Activated CD4-positive, alpha-beta T cell treated with anti-CD3 and anti-CD28 coated beads for 36 hours (primary cell): ENCODE results near the gene LZTR1. TPM values are rescaled to one million over a fixed set of nuclear protein-coding genes. Genes with fewer than 3 reads are reported as not detected.
"Not testable (repeated sequence)": the region's sequence is repeated elsewhere in the genome, so short reads cannot be mapped to it uniquely, and the experiment has no call there.

ENCODE experiments used
- ATAC-seq: fragments of 200-7000 bp; cut with Tn5 transposase; one replicate; pipeline ENCODE4 v1.10.0; 2021; ENCODE audit warnings: mild to moderate bottlenecking, moderate library complexity
- CTCF ChIA-PET: fragments of 350-600 bp; sonication (Branson Sonifier 250); formaldehyde crosslinking; loops from one replicate; lab custom pipeline; 2021; ENCODE audit warnings: antibody characterized with exemption; lab: Charles Lee
- POLR2A ChIA-PET: fragments of 350-600 bp; sonication (Branson Sonifier 250); formaldehyde crosslinking; loops from one replicate; lab custom pipeline; 2021; ENCODE audit warnings: antibody characterized with exemption, inconsistent platforms; lab: Charles Lee
- DNase-seq: peaks from one replicate; pipeline ENCODE4 v3.0.0-alpha.2; 2020
- H3K27ac Mint-ChIP-seq: one replicate; pipeline ENCODE4 v1.8.0; 2021; ENCODE audit warnings: mixed read lengths
- H3K27me3 Mint-ChIP-seq: one replicate; pipeline ENCODE4 v1.8.0; 2021; ENCODE audit warnings: mixed read lengths
- H3K36me3 Mint-ChIP-seq: one replicate; pipeline ENCODE4 v1.8.0; 2021; ENCODE audit warnings: low read depth, mixed read lengths
- H3K4me1 Mint-ChIP-seq: one replicate; pipeline ENCODE4 v1.8.0; 2021; ENCODE audit warnings: mixed read lengths
- H3K4me3 Mint-ChIP-seq: one replicate; pipeline ENCODE4 v1.8.0; 2021; ENCODE audit warnings: mild to moderate bottlenecking, moderate library complexity, mixed read lengths
- H3K9me3 Mint-ChIP-seq: one replicate; pipeline ENCODE4 v1.8.0; 2021; ENCODE audit warnings: low read depth, mixed read lengths
- intact Hi-C, 2 experiments: fragments of 100-400 bp; cut with DNase I in 1 of 2; cut with micrococcal nuclease in 1 of 2; formaldehyde crosslinking; loops; one replicate each; pipeline versions ENCODE4 v1.14.2 to v1.15.1; 2022 to 2024; cut with DNase I, micrococcal nuclease
- total RNA-seq, 2 experiments: library from RNA; stranded (reverse); gene quantifications; one replicate each; pipeline ENCODE4 v1.2.3, GENCODE V29; 2021

Gene LZTR1
- total RNA-seq, 2 experiments from 2014 or later, result 31.9 to 40.5 TPM

- Mint-ChIP-seq H3K4me1 (peaks cover 69% of the 10 kb centered on the region), H3K36me3 (peaks cover 40% of the 10 kb centered on the region)
- CTCF ChIA-PET, ATAC-seq, H3K4me3 Mint-ChIP-seq, DNase-seq, intact Hi-C loops, H3K27me3 Mint-ChIP-seq, POLR2A ChIA-PET, H3K9me3 Mint-ChIP-seq, H3K27ac Mint-ChIP-seq: not testable (repeated sequence)
Observed at GRCh38 chr22:20942203-20942902, 39.7 kb upstream of the LZTR1 start.

GRCh38 chr22:20943104-20943933, 38.8 kb upstream of the LZTR1 start:
- Mint-ChIP-seq H3K36me3 (peaks cover 37% of the 10 kb centered on the region), H3K4me3 (no peak overlapping the region), H3K4me1 (peaks cover 67% of the 10 kb centered on the region), H3K9me3 (no peaks in the 10 kb centered on the region), H3K27ac (no peak overlapping the region), H3K27me3 (no peaks in the 10 kb centered on the region)
- ChIA-PET POLR2A (no interaction called here), CTCF (no interaction called here)
- no peak for ATAC-seq
- intact Hi-C loops, result no loop called here
- DNase-seq, result no peak

- ChIA-PET CTCF (no interaction called here), POLR2A (no interaction called here)
- DNase-seq, result no peak
- intact Hi-C loops, result no loop called here
- H3K9me3 Mint-ChIP-seq, result no peaks in the 10 kb centered on the region
- H3K4me1 Mint-ChIP-seq, result peaks cover 63% of the 10 kb centered on the region
- H3K27ac Mint-ChIP-seq, result no peak overlapping the region
- ATAC-seq, result no peak
- peaks cover 35% of the 10 kb centered on the region for H3K36me3 Mint-ChIP-seq
- no peak overlapping the region for H3K4me3 Mint-ChIP-seq
- no peaks in the 10 kb centered on the region for H3K27me3 Mint-ChIP-seq
Observed at GRCh38 chr22:20944042-20944441, 38.1 kb upstream of the LZTR1 start.

GRCh38 chr22:20945578-20945934, 36.5 kb upstream of the LZTR1 start:
- peaks cover 55% of the 10 kb centered on the region for H3K4me1 Mint-ChIP-seq
- POLR2A ChIA-PET, result no interaction called here
- ATAC-seq, result no peak

DNA sequence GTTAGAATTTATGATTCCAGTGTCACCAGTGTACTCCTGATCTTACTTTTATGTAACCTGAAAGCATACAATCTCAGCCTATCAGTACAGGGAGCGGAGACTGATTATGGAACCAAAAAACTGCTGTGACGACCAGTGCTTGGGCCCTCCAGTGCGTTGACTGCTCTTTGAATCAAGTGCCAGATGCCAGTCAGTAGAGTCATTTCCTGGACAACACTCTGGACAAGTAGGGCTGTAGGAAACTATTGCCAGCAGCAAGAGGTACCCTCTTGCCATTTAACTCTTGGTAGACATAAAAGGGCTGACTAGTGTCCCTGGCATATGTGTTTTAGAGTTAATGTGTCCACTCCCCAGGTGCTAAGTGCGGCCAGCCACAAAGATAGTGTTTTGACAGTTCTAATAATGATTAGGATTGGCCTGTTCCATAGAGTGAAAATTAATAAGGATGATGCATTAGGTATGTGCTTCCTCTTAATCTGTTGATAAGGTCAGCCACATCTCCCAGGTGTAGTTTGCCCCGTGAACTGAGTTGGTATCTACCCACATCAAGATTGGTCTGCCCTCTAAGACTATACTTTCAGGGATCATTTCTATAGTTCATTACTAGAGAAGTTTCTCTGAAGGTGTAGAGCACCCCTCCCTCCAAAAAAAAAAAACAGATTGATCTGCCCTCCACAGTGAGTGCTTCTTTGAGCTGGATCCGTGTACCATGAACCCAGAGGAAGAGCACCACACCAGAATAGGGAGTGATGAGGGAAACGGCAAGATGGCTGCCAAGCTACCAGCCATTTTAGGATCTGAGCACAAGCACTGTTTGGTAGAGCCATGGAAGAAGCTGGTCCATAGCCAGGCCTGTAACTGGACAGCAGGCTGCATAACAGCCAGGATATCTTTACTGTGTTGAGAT, 35.8 kb upstream of the LZTR1 start:
- Mint-ChIP-seq H3K4me1 (peaks cover 50% of the 10 kb centered on the region), H3K9me3 (no peaks in the 10 kb centered on the region), H3K36me3 (peaks cover 38% of the 10 kb centered on the region), H3K27me3 (no peaks in the 10 kb centered on the region), H3K27ac (peak overlapping the region; percentile 8), H3K4me3 (no peak overlapping the region)
- no peak for DNase-seq
- intact Hi-C loops, result no loop called here
- no peak for ATAC-seq
- ChIA-PET POLR2A (interaction anchor here (0.7 kb wide), 1 partner anchor 98 kb away, joined by 4 read pairs; no protein-coding TSS in a partner anchor), CTCF (interaction anchor here (1.1 kb wide), 1 partner anchor 8 kb away, joined by 5 read pairs; no protein-coding TSS in a partner anchor)

More at GRCh38 chr22:20945578-20945934, 36.5 kb upstream of the LZTR1 start:
- Mint-ChIP-seq H3K4me3 (no peak overlapping the region), H3K36me3 (peaks cover 37% of the 10 kb centered on the region), H3K9me3 (no peaks in the 10 kb centered on the region), H3K27ac (no peak overlapping the region), H3K27me3 (no peaks in the 10 kb centered on the region)
- intact Hi-C loops, result no loop called here
- DNase-seq, result no peak
- CTCF ChIA-PET, result no interaction called here

GRCh38 chr22:20946991-20947390, 35.1 kb upstream of the LZTR1 start:
- H3K4me3 Mint-ChIP-seq, result no peak overlapping the region
- H3K36me3 Mint-ChIP-seq, result peaks cover 40% of the 10 kb centered on the region
- H3K27ac Mint-ChIP-seq, result no peak overlapping the region
- DNase-seq, result no peak
- intact Hi-C loops, result no loop called here
- POLR2A ChIA-PET, result interaction anchor here (0.7 kb wide), 1 partner anchor 97 kb away, joined by 4 read pairs; no protein-coding TSS in a partner anchor
- peaks cover 46% of the 10 kb centered on the region for H3K4me1 Mint-ChIP-seq
- ATAC-seq, result no peak
- no peaks in the 10 kb centered on the region for H3K27me3 Mint-ChIP-seq
- CTCF ChIA-PET, result interaction anchor here (1.1 kb wide), 1 partner anchor 9 kb away, joined by 5 read pairs; no protein-coding TSS in a partner anchor
- no peaks in the 10 kb centered on the region for H3K9me3 Mint-ChIP-seq

- Mint-ChIP-seq H3K9me3 (no peaks in the 10 kb centered on the region), H3K4me1 (peaks cover 33% of the 10 kb centered on the region), H3K27me3 (no peaks in the 10 kb centered on the region), H3K36me3 (peaks cover 38% of the 10 kb centered on the region), H3K4me3 (no peak overlapping the region), H3K27ac (no peak overlapping the region)
- ATAC-seq (no peak), DNase-seq (no peak)
- intact Hi-C loops, result no loop called here
- ChIA-PET CTCF (no interaction called here), POLR2A (no interaction called here)
Observed at GRCh38 chr22:20948450-20948849, 33.6 kb upstream of the LZTR1 start.

DNA sequence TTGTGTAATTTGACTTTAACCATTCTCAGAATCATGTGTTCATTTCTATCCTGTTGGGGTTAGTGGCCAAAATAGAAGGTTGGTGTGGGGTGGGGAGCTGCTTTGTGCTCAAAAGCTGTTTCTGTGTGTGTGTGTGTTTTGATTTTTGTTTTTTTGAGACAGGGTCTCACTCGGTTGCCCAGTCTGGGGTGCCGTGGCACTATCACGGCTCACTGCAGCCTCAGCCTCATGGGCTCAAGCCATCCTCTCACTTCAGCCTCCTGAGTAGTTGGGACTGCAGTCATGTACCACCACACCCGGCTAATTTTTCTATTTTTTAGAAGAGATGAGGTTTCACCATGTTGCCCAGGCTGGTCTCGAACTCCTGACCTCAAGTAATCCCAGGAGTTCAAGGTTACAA, 33.1 kb upstream of the LZTR1 start:
- Mint-ChIP-seq H3K36me3 (peaks cover 38% of the 10 kb centered on the region), H3K27ac (no peak overlapping the region), H3K4me3 (no peak overlapping the region), H3K27me3 (no peaks in the 10 kb centered on the region), H3K9me3 (no peaks in the 10 kb centered on the region), H3K4me1 (peaks cover 29% of the 10 kb centered on the region)
- DNase-seq, result no peak
- ChIA-PET CTCF (interaction anchor here (0.7 to 1.0 kb wide), 2 partner anchors 13 to 48 kb away, joined by 3 read pairs; no protein-coding TSS in a partner anchor), POLR2A (no interaction called here)
- ATAC-seq, result no peak
- intact Hi-C loops, result no loop called here

DNA sequence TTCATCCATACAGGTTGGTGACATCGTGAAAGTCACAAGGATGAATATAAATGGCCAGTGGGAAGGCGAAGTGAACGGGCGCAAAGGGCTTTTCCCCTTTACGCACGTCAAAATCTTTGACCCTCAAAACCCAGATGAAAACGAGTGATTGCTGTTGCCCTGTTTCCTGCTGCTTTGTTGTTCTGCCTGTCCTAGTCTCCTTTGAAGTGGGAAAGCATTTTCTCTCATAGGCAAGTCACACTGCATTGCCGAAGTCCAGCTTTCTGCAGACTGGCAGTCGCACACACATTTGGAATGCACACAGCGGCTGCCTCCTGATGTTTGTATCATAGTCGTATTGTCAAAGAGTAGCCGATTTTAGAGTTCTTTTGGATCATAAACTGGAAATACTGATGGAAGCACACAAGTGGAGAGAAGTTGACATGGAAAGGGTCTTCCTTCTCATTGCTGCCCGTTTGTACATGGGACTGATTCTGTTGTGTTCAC, 32.4 kb upstream of the LZTR1 start:
- Mint-ChIP-seq H3K9me3 (no peaks in the 10 kb centered on the region), H3K36me3 (peaks cover 42% of the 10 kb centered on the region), H3K27ac (peak overlapping the region; percentile 42), H3K4me3 (no peak overlapping the region), H3K4me1 (peaks cover 29% of the 10 kb centered on the region), H3K27me3 (no peaks in the 10 kb centered on the region)
- no peak for DNase-seq
- no peak for ATAC-seq
- ChIA-PET CTCF (interaction anchor here (1.0 kb wide), 1 partner anchor 14 kb away, joined by 3 read pairs; no protein-coding TSS in a partner anchor), POLR2A (interaction anchor here (0.6 kb wide), 1 partner anchor 90 kb away, joined by 3 read pairs; no protein-coding TSS in a partner anchor)
- intact Hi-C loops, result no loop called here

GRCh38 chr22:20951151-20951931, 30.8 kb upstream of the LZTR1 start:
- CTCF ChIA-PET, result interaction anchor here (0.6 to 1.4 kb wide), 4 partner anchors 9 to 72 kb away, joined by 3 to 4 read pairs (median 4); no protein-coding TSS in a partner anchor
- POLR2A ChIA-PET, result interaction anchor here (0.8 kb wide), 1 partner anchor 20 kb away, joined by 3 read pairs; no protein-coding TSS in a partner anchor
- H3K27ac Mint-ChIP-seq, result no peak overlapping the region
- peaks cover 2% of the 10 kb centered on the region for H3K27me3 Mint-ChIP-seq
- intact Hi-C loops, result no loop called here
- ATAC-seq (no peak), DNase-seq (no peak)
- peaks cover 44% of the 10 kb centered on the region for H3K36me3 Mint-ChIP-seq
- no peaks in the 10 kb centered on the region for H3K9me3 Mint-ChIP-seq
- peaks cover 18% of the 10 kb centered on the region for H3K4me1 Mint-ChIP-seq
- H3K4me3 Mint-ChIP-seq, result no peak overlapping the region
